ENCODE results near the gene PEPD.

DNA sequence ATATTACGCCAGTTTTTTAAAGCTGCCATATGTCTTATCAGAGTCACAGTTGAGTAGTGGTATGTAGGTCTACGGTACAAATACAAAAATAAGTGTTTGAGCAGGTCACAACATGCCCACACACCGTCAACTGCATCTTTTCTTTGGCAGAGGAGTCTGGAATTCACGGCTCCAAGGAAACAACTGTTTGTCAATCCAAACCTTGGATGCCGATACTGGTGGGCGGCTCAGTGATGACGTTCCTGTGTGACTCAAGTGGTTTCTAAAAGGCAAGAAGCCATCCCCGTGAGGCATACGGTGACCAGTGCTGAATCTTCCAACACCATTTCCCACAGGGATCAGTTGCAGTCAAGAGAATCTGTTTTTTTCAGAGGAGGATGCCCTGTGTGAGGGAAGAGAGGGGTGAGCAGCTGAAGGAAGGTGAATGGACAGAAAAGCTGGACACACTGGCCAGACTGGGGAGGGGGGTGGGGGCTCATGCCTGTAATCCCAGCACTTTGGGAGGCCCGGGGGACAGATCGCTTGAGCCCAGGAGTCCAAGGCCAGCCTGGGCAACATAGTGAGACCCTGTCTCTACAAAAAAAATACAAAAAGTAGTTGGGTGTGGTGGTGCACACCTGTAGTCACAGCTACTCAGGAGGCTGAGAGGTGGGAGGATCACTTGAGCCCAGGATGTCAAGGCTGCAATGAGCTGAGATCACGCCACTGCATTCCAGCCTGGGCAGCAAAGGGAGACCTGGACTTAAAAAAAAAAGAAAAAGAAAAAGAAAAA lies 170.9 kb downstream of the PEPD start:
- TF ChIP-seq, protein P1, sequence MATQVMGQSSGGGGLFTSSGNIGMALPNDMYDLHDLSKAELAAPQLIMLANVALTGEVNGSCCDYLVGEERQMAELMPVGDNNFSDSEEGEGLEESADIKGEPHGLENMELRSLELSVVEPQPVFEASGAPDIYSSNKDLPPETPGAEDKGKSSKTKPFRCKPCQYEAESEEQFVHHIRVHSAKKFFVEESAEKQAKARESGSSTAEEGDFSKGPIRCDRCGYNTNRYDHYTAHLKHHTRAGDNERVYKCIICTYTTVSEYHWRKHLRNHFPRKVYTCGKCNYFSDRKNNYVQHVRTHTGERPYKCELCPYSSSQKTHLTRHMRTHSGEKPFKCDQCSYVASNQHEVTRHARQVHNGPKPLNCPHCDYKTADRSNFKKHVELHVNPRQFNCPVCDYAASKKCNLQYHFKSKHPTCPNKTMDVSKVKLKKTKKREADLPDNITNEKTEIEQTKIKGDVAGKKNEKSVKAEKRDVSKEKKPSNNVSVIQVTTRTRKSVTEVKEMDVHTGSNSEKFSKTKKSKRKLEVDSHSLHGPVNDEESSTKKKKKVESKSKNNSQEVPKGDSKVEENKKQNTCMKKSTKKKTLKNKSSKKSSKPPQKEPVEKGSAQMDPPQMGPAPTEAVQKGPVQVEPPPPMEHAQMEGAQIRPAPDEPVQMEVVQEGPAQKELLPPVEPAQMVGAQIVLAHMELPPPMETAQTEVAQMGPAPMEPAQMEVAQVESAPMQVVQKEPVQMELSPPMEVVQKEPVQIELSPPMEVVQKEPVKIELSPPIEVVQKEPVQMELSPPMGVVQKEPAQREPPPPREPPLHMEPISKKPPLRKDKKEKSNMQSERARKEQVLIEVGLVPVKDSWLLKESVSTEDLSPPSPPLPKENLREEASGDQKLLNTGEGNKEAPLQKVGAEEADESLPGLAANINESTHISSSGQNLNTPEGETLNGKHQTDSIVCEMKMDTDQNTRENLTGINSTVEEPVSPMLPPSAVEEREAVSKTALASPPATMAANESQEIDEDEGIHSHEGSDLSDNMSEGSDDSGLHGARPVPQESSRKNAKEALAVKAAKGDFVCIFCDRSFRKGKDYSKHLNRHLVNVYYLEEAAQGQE (IDR thresholded peaks at IDR 0.05; ENCODE audit: insufficient read depth in 1 of 2, low read depth in 2 of 2, low read length in 2 of 2) = no peak
- no peak for TF ChIP-seq TAF1 (IDR thresholded peaks at IDR 0.05; ENCODE audit: borderline replicate concordance, insufficient read depth, low read length)

Measured in PFSK-1 (cell line).